Neuron (in vitro differentiated cells): Measurements from ENCODE around the gene SLIT2.

ENCODE experiments used
- H2AFZ ChIP-seq: one replicate; pipeline ENCODE4 v1.6.1; 2013; ENCODE audit warnings: low read depth, mild to moderate bottlenecking, inconsistent platforms, low read length, moderate library complexity
- H3K27me3 ChIP-seq: one replicate; pipeline ENCODE4 v1.6.1; 2013; ENCODE audit warnings: low read length; ENCODE audit not compliant: insufficient read depth
- H3K36me3 ChIP-seq: one replicate; pipeline ENCODE4 v1.6.1; 2013; ENCODE audit warnings: low read length; ENCODE audit not compliant: insufficient read depth
- H3K4me1 ChIP-seq: one replicate; pipeline ENCODE4 v1.6.1; 2013; ENCODE audit warnings: low read length; ENCODE audit not compliant: insufficient read depth
- H3K4me3 ChIP-seq: 2 replicates; pipeline ENCODE4 v1.5.1; 2013; ENCODE audit warnings: mild to moderate bottlenecking, low read length, moderate library complexity
- H3K9me3 ChIP-seq: one replicate; pipeline ENCODE4 v1.6.1; 2013; ENCODE audit warnings: low read length

SLIT2 gene

DNA sequence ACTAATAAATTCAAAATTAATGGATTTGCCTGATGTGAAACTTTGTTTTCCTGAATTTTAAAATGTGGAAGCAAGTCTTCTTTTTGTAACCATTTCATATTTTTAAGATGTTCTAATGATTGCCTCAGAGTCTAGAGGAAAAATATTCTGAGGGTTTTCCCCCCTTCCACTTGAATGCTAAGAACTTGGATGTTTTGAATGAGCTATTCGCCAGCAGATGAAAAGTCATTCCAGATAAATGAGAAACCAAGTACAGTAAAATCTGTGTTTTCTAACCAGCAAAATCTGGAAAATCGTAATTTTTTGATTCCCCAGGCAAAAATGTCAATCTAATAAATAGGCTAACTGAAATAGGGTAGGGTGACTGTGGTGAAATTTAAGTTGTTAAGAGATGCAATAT, 45.6 kb downstream of the SLIT2 start:
- Histone ChIP-seq H3K4me3 (no peak overlapping the region), H3K9me3 (no peaks in the 10 kb centered on the region), H3K36me3 (no peaks in the 10 kb centered on the region), H3K4me1 (peaks cover 5% of the 10 kb centered on the region), H3K27me3 (no peaks in the 10 kb centered on the region), H2AFZ (no peak overlapping the region)

DNA sequence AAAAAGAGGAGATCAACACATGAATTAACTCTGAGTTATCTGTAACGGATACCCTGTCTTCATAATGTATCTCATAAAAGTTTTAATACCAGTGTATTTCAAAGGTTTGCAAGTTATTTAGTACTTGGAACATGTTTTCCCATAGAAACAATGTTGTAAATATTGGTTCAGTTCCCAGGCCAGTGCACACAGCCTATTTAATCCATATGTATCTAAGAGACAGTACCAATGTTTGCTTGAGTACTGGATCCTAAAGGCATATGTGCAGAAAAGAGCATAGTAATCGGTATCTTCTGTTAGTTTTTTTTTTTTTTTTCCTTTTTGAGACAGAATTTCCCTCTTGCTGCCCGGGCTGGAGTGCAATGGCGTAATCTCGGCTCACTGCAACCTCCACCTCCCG, 46.1 kb downstream of the SLIT2 start:
- Histone ChIP-seq H3K4me3 (no peak overlapping the region), H3K4me1 (peaks cover 7% of the 10 kb centered on the region), H3K36me3 (no peaks in the 10 kb centered on the region)

DNA sequence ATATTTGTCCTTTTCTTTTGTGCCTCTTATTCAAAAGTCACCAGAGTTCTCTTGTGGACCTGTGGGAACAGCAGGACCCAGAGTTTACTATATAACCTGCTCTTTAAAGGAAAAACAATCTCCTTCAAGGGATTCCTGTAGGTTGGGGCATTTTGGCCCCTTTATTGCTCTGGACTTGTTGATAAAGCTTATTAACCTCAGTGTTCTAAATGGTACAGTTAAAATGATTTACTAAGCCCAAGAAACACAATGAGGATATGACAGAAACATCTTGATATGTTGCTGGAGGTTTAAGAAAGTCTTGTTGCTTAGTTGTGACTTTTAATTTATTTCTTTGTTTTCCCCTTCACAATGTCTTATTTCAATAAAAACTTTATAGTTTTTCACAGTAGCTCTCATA, 46.8 kb downstream of the SLIT2 start:
- Histone ChIP-seq H3K36me3 (no peaks in the 10 kb centered on the region), H3K4me3 (no peak overlapping the region), H3K4me1 (peaks cover 7% of the 10 kb centered on the region), H3K9me3 (no peaks in the 10 kb centered on the region), H3K27me3 (no peaks in the 10 kb centered on the region), H2AFZ (no peak overlapping the region)

More for the DNA sequence above, 46.1 kb downstream of the SLIT2 start:
- H2AFZ ChIP-seq = no peak overlapping the region
- no peaks in the 10 kb centered on the region for H3K9me3 ChIP-seq
- H3K27me3 ChIP-seq = no peaks in the 10 kb centered on the region

DNA sequence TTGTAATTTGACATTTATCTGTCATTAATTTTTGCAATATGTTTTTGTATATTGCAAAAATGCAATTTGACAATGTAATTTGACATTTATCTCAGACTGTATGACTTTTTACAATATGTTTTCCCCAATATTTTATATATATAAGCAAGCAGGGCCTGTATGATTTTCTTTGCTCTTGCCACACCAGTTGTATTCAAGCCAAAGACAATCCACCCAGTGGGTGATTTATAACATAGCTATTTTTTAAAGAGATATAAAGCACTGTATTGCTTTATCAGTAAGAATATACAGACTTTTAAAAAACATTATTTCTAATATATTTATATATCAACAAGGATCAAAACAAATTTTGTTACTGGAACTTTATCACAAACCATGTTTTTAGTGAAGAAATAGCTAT, 47.3 kb downstream of the SLIT2 start:
- Histone ChIP-seq H3K9me3 (no peaks in the 10 kb centered on the region), H3K36me3 (no peaks in the 10 kb centered on the region), H2AFZ (no peak overlapping the region), H3K27me3 (no peaks in the 10 kb centered on the region), H3K4me3 (no peak overlapping the region), H3K4me1 (peaks cover 7% of the 10 kb centered on the region)

DNA sequence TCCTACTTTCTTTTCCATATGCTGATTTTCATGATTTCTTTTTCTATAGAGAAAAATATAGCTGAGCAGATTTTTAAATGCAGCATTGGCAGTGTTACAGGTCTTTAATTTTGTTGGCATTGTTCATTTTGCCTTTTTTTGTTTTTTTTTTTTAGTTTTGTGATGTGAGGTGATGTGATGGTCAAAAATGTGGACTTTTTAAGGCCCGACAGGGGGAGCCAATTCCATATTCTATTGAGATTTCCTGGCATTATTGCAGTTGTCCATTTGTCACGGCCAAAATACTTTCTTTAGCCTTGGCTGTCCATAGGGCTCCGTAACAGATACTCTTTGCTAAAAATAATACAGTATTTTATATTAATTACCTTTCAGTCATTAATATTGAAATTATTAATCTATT, 47.8 kb downstream of the SLIT2 start:
- H3K4me1 ChIP-seq = peaks cover 7% of the 10 kb centered on the region

DNA sequence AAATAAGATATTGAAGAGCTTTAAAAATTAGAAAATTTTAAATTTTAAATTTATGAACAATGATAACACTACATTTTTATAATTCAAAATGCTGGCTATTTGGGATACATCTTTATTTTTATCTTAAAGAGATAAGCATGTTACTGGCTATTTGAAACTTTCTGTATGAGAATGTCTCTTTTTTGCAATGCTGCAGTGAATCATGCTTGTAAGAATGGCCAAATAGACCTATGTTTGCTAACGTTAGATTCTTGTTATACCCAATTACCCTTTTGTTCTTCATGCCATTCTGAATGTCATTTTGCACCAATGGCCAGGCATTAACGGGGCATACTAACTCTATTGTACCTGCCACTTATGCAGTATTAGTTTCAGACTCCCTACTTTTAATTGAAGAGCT, 49.5 kb downstream of the SLIT2 start:
- peaks cover 7% of the 10 kb centered on the region for H3K4me1 ChIP-seq
- no peak overlapping the region for H2AFZ ChIP-seq
- H3K4me3 ChIP-seq = no peak overlapping the region
- no peaks in the 10 kb centered on the region for H3K9me3 ChIP-seq
- H3K27me3 ChIP-seq = no peaks in the 10 kb centered on the region
- H3K36me3 ChIP-seq = no peaks in the 10 kb centered on the region

More for the DNA sequence above, 47.8 kb downstream of the SLIT2 start:
- no peaks in the 10 kb centered on the region for H3K27me3 ChIP-seq
- H3K4me3 ChIP-seq = no peak overlapping the region
- no peaks in the 10 kb centered on the region for H3K36me3 ChIP-seq
- no peak overlapping the region for H2AFZ ChIP-seq
- no peaks in the 10 kb centered on the region for H3K9me3 ChIP-seq
